OCI-M1 (cell line): Measurements from ENCODE around the gene U2AF1L4.
A peak's percentile ranks its signal among the peaks of the same experiment; 100 is the strongest.
"Not testable (repeated sequence)": the region's sequence is repeated elsewhere in the genome, so short reads cannot be mapped to it uniquely, and the experiment has no call there.

ENCODE experiments used
- DNase-seq: peaks from one replicate; lab custom pipeline; 2025; lab: John Stamatoyannopoulos, UW

Gene U2AF1L4

DNA sequence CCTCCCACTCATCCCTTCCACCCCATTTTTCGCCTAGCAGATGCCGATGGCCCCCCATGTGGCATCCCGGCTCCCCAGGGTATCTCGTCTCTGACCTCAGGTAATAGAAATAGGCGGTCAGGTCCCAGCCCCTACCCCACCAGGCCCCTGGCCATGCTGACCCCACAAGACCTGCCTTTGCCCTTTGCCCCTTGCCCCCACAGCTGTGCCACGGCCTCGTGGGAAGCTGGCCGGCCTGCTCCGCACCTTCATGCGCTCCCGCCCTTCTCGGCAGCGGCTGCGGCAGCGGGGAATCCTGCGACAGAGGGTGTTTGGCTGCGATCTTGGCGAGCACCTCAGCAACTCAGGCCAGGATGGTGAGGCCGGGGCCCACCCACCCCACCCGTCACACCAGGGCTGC is 35.5 kb upstream of the U2AF1L4 start:
- DNase-seq: no peak

DNA sequence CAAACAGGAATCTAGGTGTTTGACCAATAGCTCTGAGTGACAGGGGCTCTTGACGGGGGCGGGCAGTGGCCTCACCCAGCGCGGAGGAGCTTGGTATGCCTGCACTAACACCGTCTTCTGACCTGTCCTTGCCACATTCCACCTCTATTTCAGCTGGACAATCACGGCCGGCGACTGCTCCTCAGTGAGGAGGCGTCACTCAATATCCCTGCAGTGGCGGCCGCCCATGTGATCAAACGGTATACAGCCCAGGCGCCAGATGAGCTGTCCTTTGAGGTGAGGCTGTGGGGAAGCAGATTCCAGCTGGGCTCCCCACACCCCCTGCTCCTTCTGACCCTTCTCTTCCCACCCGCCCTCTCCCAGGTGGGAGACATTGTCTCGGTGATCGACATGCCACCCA is 34.8 kb upstream of the U2AF1L4 start:
- DNase-seq: no peak

DNA sequence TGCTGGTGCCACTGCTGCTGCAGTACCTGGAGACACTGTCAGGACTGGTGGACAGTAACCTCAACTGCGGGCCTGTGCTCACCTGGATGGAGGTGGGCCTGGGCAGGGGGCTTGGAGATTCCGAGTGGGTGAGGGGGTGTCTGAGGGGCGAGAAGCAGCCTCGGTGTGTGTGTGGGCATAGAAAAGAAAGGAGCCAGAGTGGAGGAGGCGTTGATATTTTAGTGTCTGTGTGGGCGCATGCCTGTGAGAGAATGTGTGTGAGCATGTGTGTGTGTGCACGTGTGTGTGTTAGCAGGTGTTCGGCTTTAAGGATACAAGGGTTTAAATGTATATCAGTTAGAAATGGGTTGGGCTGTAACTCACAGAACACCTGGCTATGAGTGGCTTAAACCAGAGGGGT is 33.8 kb upstream of the U2AF1L4 start:
- no peak for DNase-seq

DNA sequence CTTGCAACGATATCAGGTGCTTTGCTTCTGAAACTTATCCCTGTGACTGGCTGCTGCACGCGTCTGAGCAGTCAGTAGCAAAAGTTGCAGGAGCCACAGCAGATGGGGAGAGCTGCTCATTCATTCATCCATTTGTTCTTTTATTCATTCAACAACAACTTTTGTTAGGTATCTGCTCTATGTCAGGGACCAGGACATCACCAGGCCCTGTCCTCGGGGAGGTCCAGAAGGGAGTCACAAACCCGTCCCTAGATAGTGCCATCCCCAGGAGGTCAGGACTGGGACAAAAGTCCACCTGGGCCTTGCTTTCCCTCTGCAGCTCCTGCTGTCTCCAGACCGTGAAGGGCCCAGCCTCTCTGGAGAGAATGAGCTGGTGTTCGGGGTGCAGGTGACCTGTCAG is 32.7 kb upstream of the U2AF1L4 start:
- no peak for DNase-seq

DNA sequence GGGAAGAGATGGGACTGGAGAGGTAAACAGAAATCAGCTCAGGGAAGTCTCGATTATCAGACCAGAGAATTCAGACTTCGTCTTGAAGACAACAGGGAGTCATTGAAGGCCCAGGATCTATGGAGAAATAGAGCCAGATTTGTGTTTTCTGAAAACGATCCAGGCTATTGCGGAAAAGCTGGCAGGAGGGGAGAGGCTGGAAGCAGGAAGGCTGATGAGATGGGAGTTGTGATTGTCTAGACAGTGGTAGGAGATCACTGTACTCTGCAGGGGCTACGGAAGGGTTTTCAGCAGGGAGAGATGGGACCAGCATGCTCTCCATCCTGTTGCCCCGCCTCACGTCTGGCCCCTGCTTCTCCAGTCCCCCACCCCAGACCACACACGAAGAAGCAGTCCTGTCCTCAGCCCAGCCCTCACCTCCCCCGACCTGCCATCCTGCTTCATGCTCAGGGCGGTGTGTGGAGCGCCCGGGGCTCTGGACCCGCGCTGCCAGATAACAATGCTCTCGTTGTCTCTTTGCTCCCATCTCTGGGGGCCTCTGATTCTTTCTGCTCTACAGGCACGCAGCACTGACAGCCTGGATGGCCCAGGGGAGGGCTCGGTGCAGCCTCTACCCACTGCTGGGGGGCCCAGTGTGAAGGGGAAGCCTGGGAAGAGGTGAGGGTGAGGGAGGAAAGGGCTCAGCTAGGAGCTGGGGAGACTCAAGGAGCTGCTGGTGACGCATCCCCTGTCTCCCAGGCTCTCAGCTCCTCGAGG is 32.0 kb upstream of the U2AF1L4 start:
- DNase-seq: no peak

DNA sequence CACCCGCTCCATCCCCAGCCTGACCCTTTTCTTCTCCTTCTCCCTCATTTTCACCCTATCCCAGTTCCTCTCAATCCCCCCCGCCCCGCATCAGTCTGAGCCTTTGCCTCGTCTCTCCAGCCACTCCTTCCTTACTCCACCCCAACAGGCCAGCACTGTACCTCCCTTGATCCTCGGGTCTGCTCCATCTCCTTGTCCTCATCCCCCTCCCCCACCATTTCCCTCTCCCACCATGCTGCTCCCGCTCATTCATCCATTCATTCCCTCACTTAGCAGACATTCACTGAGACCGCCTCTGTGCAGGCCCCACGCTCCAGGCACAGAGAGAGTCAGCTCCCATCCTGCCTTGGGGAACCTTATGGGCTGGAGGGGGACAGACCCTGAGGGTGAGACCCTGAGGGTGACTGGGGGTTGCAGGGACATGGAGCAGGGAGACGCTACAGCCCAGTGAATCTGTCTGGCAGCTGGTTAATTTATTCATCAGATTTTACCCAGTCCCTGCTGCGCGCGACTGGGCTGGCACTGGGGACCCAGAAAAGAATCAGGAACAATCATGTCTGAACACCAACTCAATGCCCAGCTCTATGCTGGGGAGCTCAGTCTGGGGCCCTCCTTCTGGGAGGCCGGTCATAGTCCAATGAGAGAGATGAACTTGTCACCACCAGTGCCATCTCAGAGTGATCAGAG is 31.0 kb upstream of the U2AF1L4 start:
- no peak for DNase-seq

DNA sequence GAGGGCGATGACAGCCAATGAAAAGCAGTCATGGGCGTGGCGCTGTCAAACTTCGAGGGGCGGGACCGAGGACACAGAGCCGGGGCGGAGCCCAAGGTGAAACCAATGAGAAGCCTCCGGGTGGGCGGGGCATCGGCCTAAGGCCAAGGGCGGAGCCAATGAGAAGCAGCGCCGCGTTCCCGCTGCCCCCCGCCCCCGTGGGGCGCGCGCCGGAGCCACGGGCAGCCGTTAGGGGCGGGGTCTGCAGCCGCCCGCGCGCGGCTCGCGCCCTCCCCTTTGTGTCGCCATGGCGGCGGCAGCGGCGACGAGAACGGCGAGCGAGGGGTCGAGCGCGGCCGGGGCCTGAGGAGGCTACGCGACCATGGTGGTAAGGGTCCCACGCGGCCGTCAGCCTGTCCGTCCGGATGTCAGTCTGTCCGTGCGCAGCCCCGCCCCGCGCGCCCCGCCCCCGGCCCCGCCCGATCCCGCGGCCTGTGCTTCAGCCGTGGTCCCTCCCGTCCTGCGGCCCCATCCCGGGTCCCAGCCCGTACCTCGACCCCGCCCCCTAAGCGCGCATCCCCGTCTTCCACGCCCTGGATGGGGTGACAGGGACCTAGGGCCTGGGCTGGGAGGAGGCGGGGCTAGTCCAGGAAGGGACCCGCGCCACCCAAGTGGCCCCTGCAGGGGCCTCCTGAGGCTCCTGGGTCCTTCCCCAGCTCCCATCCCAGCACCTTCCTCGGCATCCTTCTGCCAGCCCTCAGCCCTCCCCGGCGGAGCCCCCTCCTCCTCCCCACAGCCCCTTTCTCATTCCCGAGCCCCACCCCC is 30.3 kb upstream of the U2AF1L4 start, which contains the start of gene ARHGAP33:
ARHGAP33 (plus strand) TSS at position 267 of the 804 bp plus-strand sequence; CDS start at position 362, 95 bp downstream.
- DNase-seq: peak; percentile 99

DNA sequence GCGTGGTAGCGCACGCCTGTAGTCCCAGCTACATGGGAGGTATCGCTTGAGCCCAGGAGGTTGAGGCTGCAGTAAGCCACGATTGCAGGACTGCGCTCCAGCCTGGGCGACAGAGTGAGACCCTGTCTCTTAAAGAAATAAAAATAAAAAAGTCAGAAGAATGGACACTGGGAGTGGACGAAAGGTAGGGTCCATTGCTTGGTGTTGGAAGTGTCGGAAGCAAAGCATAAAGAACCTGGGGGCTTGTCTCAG is 29.8 kb upstream of the U2AF1L4 start:
- DNase-seq: no peak

DNA sequence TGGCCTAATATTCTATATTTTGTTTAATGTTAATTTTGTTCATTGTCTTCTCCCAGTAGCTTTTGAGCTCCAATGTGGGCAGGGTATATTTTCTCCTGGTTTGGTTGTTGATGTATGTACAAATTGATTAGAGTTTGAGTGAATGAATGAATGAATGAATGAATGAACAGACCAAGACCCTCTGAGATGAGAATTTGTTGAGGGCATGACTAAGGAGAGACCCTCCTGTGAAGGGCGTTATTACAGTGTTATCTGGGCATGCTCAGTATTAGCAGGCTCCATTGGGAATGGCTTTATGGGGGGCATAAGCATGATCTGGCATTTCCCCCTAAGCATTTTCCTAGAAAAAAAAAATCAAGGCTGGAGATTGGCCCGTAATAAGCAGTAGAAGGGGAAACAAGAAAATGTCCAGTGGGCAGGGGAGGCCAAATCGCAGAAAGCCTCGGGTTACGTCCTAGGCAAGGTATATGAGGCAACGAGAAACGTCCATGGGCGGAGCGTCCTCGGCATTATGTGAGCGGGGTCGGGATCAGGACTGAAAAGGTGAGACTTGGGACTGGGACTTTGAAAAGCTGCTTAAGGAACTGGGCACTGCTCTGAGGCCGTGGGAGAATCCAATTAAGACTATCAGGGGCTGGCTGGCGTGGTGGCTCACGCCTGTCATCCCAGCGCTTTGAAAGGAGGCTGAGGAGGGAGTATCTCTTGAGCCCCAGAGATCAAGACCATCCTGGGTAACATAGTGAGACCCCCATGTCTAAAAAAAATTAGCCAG is 29.2 kb upstream of the U2AF1L4 start:
- no peak for DNase-seq

DNA sequence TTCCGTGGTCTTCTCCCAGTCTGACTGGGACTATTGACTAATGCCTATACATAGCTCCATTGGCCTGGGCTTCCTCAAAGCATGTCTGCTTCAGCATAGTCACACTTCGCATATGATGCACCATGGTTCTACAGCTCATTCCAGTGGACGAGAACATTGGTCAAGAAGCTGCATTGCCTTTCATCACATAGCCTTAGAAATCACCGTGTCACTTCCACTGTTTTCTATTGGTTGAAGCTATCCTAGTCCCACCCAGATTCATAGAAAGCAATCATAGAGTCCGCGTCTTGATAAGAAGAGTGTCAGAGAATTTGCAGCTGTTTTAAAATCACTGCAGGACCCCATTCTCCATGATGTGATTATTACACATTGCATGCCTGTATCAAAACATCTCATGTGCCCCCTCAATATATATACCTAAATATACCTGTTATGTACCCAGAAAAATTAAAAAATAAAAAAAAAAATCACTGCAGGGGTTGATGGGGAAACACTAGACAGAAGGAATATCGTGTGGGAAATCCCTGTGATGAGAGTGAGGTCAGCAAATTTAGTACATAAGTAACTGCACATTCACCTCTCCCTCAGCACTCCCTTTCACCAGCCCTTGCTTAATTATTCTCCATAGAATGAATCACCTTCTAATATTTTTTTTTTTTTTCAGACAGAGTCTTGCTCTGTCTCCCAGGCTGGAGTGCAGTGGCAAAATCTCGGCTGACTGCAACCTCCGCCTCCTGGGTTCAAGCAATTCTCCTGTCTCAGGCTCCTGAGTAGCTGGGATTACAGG is 28.0 kb upstream of the U2AF1L4 start:
- DNase-seq: peak; percentile 27

DNA sequence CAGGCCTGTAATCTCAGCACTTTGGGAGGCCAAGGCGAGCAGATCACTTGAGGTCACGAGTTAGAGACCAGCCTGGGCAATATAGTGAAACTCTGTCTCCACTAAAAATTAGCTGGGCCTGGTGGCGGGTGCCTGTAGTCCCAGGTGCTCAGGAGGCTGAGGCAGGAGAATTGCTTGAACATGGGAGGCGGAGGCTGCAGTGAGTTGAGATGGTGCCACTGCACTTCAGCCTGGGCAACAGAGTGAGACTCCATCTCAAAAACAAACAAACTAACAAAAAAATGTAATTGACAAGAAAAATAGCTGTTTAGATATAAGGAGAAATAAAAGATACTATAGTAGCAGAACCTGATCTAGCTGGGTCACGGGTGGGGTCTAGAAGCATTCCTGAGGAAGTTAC is 27.1 kb upstream of the U2AF1L4 start:
- not testable (repeated sequence) for DNase-seq

DNA sequence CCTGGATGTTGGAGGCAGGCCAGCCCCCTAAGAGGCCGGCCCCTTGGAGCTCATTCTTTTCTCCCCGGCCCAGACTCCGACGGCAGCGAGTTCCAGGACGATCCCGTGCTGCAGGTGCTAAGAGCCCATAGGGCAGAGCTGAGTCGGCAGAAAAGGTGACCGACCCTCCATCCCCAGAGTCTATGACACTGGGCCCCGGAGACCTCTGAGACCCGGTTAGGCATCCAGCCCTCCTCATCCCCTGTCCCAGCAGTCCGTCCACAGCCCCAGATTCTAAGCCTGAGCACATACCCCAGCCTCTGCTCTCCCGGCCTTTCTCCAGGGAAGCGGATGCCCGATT is 22.8 kb upstream of the U2AF1L4 start:
- DNase-seq: no peak

DNA sequence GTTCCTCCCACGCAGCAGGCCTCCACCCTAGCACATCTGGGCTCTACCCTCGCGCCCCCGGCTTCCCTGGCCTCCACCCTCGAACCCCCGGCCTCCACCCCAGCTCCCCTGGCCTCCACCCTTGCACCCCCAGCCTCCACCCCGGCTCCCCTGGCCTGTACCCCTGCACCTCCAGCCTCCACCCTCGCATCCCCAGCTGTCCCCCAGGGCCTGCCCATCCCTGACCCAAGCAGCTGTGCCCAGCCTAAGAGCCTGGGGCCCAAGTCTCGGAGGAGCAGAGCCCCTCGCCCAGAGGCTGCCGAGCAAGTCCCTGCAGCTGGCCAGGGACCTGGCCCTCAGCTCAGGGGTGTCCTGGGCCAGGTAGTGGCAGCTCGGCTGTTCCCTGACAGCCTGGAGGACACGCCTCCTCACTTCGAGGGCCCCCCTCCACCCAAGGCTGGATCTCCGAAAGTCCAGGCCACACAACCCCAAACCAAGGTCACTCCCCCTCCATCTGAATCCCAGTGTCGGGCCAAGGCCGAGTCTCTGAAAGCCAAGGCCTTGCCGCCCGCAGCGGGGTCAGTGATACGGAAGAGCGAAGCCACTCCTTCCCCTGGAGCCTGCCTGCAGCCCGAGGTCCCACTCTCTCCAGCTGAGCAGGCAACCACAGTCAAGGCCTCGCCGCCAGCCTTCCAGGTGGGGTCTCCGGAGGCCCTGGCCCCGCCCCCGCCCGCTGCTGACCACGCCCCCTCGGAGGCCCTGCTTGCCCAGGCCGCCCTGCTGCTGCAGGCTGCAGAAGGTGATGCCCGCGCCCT is 22.3 kb upstream of the U2AF1L4 start:
- no peak for DNase-seq

DNA sequence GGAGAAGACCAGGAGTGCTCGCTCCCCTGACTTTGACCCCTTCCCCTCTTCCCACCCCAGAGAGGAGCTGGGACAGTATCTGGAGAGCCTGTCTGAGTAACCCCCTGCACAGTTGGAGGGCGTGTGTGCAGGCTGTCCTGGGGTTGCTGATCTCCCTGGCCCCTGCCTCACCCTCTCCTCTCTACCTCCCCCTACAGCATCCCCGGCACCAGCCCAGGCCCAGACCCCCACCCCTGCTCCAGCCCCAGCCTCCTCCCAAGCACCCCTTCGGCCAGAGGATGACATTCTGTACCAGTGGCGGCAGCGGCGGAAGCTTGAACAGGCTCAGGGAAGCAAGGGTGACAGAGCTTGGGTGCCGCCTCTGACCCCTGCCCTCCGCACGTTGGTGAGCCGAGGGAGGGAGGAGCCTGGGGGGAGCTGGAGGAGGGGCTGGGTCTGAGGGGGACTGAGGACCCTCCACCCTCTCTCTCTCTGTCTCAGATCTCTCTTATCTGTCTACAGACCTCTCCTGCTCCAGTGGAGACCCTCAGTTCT is 21.4 kb upstream of the U2AF1L4 start:
- no peak for DNase-seq

DNA sequence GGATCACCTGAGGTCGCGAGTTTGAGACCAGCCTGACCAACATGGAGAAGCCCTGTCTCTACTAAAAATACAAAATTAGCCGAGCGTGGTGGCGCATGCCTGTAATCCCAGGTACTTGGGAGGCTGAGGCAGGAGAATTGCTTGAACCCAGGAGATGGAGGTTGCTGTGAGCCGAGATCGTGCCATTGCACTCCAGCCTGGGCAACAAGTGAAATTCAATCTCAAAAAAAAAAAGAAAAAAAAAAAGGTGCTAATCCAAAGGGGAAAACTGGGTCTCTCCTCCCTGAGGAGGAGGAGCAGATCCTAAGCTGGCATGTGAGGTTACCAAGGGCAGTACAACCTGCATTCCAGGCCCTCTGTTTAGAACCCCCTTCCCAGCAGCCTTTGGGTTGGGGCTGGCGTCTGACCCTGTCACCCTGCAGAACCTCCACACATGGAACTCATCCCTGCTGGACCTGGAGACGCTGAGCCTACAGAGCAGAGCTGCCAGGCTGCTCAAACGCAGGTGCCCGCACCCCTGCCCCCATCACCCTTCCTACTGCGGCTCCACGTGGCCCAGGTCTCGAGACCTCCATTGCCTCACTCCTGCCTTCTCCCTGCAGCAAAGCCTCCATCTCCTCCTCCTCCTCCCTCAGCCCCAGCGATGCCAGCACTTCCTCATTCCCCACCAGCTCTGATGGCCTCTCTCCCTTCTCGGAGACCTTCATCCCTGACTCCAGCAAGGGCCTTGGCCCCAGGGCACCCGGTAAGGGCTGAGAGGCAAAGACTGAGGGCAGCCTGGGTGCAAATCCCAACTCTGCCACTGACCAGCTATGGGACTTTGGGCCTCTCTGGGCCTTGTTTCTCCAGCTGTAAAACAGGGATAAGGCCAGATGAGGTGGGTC is 19.5 kb upstream of the U2AF1L4 start:
- no peak for DNase-seq

DNA sequence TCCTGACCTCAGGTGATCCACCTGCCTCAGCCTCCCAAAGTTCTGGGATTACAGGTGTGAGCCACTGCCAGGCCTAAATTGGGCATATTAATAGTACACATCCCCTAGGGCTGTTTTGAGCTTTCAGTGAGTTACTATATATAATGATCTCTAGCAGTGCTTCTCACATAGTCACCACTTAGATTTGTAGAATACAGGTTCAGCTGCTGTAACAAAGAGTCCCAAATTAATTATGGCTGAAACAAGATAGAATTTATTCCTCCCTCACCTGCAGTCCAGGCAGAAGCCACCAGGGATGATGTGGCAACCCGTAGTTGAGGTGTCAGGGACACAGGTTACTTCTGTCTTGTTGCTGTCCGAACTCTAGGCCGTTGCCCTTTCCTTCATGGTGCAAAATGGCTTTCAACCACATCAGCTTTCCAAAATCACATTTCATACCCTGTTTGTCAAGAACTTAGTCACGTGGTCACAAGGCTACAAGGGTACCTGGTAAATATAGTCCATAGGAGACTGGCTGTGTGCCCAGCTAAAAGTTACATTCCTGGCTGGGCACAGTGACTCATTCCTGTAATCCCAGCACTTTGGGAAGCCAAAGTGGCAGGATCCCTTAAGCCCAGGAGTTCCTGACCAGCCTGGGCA is 15.6 kb upstream of the U2AF1L4 start:
- DNase-seq: no peak

DNA sequence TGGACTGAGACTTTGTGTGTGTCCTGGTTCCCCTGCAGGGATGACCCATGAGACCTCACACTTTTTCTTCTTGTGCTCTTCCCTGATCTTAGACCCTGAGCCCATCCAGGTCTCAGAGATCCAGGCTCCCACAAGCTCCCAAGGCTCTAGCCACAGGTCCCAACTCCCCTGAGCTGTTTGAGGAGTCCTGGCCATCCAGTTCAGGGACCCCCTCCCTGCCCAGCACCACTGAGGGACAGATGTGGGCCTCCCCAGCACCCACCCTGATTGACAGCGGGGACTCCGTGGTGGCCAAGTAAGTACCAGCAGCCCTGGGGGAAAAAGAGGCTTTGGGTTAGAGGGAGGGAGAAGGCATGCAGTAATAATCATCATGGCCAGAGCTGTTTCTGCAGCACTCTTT is 14.5 kb upstream of the U2AF1L4 start:
- no peak for DNase-seq

DNA sequence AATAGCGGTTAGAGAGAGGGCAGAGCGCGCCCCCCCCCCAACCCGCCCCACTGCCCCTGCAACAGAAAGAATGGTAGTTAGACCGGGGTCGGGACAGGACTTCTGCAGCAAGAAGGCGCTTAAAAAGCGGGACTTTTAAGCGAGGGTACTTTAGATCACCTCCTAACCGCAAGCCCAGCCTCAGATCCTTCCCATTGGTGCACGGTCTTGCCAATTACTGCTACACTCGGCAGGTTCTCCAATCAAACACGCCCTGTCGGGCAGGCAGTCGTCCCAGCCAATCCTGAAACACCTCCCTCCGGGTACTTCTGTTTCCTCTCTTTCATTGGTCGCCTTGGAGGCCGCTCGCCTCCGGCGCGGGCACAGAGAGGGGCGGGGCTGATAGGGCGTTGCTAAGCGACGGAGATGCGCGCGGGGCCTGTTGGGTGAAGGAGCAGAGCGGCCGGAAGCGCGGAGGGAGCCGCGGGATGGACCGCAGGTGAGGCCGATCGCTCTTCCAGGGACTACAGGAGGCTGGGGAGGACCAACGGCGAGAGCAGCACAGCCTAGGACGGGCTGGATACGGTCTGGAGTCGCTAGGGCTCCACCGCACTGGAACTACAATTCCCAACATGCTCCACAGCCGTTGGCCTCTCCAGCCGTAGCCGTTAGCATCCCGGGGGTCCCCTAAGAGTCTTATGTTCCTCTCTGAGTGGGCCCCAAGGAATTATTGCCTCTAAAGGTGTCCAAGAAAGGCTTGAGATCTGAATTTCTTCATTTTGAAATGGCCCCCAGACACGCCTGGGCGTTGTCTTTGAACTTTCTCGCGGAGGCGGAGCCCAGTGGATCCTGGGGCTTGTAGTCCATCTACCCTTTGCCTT is 12.8 kb upstream of the U2AF1L4 start, which contains the start of gene PROSER3:
PROSER3 (plus strand) TSS at position 428 of the 860 bp plus-strand sequence; CDS start at position 468, 40 bp downstream.
- peak; percentile 100 for DNase-seq
